GM19467 (cell line): ENCODE data around the gene STK32B.
"Not testable (repeated sequence)": the region's sequence is repeated elsewhere in the genome, so short reads cannot be mapped to it uniquely, and the experiment has no call there.

Experiments
- ATAC-seq: cut with Tn5 transposase; IDR thresholded peaks from one replicate; pipeline ENCODE4 v1.9.1; 2021; ENCODE audit warnings: mild to moderate bottlenecking, moderate library complexity; ENCODE audit not compliant: unreplicated experiment

STK32B gene

DNA sequence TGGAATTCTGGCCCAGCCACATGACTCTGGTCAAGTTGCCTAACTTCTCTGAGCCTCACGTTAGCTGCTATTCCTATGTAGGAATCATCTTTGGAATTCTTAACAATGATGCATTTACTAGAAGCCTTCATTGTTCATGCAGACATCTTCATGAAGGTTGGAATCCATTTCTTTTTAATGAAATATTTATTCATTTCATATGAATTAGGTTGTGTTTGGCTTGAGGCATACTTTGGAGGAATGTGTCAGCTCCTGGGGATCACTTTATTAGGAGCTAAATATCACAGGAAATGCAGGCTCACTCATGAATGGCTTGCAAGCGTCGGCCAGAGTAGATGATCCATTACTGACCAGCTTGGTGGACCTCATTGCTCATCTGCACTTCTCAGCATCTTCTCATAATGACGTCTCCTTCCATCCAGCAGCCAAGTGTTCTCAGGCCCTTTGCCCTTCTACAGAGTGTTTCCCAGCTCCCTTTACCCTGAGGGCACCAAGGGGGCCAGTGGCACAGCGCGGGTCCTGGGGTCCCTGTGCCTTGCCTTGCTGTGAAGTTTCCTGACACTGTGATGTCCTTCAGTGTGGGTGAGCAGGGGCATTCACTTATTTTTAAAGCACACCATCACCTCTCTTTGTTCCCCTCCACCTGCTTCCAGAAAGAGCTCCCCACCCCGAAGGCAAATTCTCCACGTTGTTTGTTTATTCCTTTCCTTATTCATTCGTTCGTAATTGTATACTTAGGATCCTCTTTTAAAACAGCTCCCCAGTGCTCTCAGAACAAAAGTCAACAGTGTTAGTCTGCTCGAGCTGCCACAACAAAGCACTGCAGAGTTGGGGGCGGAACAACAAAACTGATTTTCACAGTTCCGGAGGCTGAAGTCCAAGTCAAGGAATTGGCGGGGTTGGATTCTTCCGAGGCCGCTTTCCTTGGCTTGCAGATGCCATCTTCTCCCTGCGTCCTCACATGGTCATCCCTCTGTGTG lies 106.8 kb downstream of the STK32B start:
- ATAC-seq: no peak

DNA sequence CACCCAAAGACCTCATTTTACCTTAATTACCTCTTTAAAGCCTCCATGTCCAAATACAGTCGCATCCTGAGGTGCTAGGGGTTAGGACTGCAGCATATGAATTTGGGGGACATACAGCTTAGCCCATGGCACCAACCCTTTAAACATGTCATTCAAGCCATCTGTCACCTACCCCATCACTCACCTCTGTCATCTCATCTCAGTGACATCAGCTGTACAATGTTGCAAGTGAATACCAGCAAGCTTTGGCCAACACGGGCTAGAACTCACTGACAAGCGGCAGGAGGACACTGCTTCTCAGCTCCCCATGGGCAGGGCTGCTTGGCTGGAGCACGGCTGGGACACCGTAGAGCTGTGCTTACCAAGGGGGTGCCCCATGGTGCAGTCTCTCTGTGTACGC lies 107.5 kb downstream of the STK32B start:
- no peak for ATAC-seq

DNA sequence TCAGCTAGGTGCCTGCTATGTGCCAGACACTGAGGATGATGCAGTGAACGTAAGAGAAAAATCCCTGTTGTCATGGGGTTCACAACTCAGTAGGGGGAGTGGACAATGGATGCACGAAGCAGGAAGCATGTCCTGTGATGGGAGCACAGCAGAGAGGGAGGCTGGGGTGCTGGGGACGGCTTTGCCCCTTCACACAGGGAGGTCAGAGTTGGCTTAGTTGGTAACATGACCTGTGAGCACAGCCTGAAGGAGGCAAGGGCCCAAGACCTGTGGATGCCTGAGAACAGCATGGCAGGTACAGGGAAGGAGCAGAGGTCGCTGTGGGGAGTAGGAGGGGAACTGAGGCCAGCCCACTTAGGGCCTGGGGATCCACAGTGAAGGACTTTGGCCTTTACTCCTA lies 109.4 kb downstream of the STK32B start:
- no peak for ATAC-seq

DNA sequence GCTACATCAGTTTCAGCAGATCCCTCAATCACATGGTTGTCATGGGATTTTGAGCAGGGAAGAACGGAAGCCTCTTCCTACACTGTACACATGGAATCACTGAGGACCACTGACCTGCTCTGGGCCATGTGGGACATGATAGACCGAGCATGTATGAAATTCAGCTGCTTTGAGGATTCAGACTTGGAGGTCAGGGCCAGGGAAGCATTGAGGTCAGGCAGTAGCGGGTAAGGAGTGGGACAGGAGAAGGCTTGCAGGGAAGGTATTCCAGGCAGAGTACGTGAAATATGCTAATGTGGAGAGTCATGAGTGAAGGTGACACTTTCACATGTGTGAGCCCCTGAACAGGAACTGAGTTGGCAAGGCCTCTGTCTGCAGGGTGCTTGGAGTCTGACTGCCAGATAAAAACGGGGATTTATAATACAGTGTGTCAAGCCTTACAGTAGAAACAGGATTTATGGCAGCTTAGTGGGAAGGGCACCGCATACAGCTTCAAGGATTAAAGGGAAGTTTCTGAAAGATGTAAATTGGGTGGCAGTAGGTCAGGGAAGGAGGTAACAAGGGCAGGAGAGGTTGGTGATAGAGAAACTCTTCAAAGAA lies 111.7 kb downstream of the STK32B start:
- no peak for ATAC-seq

DNA sequence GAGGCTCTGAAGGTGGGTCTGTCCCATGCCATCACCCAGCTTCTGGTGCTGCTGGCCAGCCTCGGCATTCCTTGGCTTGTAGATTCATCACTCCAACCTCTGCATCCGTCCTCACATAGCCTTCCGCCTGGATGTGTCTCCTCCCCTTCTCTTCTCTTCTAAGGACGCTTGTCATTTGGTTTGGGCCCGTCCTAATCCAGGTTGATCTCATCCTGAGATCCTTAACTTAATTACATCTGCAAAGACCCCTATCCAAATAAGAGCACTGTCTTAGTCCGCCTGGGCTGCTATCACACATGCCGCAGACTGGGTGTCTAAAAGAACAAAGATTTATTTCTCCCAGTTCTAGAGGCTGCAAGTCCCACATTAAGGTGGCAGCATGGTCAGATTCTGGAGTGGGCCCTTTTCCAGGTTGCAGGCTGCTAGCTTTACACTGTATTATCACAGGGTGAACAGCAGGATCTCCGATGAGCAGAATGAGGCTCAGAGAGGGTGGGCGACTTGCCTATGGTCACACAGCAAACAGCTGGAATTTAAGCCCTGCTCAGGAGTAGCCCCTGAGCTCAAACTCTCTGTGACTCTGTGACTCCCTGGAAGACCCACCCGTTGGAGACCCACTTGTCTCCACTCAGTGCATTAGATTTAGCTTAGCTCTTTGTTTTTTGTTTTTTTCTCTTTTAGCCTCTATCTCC lies 113.1 kb downstream of the STK32B start:
- no peak for ATAC-seq

DNA sequence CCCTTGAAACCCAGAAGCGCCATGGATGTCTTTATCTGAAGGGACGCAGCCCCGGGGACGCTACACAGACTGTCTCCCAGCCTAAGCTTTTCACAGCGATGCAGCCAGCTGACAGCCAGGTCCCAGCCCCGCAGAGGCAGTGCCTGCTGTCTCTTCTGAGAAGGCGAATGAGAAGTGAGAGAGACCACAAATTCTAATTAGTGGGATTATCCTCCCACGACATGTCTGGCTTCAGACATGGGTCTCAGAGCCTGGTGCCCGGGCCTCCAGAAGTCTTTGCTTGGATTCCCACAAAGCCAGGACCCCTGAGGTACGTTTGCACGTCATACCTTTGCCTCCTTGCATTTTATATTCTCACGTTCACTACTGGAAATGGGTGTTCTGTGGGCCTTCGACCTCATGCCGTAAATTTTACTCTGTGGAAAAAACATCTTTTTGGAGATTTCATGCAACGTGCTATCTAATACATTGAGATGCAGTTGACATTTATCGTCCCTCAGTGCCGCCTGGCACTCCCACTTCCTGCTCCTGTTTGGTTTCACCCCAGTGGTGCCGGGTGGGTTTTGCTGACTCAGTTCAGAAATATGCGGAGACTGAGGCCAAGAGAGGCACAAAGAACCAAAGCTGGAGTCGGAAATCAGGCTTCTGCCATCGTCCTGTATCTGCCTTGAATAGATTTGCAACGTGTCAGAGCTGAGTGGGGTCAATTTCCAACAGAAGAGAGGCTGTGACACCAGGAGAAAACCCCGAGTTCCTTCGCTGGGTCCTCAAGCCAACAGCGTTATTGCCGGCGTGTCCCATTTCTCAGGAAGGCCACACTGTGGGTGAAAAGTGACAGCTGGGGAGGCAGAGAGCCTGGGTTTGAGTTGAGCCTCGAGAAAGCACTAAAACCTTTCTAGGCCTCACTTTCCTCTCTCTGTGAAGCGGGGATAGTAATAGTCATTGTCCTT lies 114.4 kb downstream of the STK32B start:
- ATAC-seq: no peak

DNA sequence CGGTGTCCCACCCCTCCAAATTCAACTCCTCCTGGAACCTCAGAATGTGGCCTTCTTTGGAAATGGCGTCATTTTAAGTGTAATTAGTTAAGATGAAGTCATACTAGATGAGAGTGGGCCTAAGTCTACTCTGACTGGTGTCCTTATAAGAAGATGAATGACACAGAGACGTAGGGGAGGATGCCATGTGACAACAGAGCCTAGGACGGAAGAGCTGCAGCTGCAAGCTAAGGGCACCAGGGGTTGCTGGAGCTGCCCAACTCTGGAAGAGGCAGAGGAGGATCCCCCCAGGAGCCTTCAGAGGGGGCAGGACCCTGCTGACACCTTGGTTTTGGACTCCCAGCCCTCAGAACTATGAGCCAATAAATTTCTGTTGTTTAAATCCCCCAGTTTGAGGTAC lies 115.1 kb downstream of the STK32B start:
- no peak for ATAC-seq

DNA sequence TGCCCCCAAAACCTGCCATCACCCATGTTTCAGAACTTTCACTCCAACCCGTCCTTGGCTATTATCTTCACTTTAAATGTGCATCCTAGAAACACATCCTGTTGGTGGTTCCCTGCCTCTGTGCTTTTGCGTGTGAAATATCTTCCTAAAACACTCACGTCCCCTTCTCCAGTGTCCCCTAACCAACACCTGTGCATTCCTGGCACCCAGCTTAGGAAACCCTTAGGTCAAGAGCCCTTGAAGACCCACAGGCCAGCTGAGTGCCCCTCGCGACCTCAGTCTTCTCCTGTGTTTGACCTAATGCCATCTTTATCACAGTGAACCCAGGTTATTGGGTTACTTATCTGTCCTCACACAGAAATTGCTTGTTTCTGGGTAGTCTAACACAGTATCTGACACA lies 117.6 kb downstream of the STK32B start:
- no peak for ATAC-seq

DNA sequence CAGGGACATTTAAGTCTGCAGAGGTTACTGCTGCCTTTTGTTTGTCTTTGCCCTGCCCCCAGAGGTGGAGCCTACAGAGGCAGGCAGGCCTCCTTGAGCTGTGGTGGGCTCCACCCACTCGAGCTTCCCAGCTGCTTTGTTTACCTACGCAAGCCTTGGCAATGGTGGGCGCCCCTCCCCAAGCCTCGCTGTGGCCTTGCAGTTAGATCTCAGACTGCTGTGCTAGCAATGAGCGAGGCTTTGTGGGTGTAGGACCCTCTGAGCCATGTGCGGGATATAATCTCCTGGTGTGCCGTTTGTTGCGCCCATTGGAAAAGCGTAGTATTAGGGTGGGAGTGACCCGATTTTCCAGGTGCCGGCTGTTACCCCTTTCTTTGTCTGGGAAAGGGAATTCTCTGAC lies 124.6 kb downstream of the STK32B start:
- not testable (repeated sequence) for ATAC-seq

DNA sequence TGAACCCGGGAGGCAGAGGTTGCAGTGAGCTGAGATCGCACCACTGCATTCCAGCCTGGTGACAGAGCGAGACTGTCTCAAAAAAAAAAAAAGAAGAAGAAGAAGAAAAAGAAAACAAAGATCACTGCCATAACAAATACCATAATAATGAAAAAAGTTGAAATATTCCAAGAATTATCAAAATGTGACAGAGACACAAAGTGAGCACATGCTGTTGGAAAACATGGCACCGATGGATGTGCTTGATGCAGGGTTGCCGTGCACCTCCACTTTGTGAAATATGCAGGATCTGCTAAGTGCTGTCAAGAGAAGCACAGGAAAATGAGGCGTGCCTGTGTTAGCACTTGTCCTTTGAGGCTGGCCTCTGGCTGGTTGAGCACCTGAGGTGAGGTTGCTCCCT lies 133.3 kb downstream of the STK32B start:
- ATAC-seq: no peak

DNA sequence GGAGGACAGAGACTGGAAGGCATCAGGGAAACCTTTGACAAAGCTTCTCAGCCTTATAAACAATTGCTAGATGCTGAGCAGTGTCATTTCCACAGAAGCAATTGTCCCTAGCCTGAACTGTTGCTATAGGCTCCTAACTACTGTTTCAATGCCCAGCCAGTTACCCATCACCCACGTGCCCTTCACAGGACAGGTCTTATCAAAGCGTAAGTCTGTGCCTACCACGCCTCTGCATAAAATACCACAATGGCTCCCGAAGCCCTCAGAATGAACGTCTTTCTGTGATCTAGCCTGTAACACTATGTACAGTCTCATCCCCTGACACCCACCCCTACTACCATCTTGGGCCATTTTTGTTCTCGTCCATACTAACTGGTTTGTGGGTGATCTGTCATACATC lies 134.3 kb downstream of the STK32B start:
- no peak for ATAC-seq

DNA sequence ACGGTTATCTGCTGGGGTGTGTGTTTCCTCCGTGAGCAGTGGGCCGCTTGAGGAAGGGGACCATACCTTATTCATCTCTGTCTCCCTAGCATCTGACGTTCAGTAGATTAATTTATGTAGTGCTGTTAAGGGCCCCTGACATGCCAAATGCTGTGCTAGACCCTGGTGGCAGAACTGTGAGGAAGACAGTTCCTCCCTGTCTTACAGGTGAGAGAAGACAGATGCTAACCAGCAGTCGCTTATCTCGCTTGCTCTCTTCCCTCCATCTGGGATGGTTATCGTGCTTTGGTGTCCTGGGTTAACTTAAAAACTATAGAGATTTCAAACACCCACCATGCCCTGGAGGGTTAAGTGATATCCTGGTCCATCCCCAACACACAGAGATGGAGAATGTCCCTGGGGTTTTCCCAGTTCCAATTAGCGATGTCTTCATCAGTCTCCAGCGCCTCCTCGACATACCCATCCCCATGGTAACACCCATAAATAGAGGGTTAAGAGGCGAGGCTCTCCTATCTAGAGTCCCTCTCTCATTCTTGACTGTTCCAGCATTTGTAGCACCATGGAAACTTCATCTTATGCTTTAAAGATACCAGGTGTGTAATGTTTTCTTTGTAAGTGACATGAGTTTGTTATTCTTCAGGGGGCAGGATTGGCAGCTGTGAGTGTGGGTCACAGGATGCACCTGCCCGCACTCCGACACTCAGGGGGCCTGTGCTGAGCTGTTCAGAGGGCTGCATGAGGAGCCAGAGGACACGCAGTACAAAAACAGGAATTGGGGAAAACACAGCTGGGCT lies 135.2 kb downstream of the STK32B start:
- no peak for ATAC-seq

DNA sequence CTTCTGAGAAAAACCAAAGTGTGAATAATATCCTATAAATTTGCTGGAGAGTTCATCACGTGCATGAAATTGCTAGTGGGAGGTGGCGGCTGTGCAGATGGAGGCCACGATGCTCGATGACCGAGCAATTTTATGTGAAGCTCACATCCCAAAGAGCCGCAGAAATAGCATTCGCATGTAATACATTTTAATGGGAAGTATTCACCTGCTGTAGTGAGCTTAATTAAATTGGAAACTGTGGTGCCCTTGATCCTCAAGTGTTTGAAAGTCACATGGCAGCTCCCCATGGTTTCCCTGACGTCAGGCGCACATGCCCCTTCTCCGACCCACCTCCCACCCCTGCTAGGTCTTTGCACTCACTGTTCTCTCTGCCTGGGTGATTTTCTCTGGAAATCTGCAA lies 136.8 kb downstream of the STK32B start:
- ATAC-seq: no peak

DNA sequence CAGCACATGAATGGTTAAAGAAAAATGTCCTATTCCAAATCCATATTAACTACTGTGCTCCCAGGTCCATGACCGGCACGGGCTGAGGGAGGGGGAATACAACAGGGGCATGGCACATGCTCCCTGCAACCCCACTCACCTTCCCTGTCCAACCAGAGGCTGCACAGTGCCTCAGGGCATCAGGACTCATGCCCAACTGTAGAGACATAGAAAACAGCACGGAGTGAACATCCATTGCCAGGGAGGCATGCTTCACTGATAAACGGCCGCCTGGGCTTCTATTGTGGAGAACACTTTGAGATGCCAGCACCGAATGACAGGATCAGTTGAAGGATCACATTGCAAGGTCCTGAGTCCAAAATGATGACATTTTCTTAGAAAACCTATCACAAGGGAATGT lies 140.6 kb downstream of the STK32B start:
- ATAC-seq: no peak

DNA sequence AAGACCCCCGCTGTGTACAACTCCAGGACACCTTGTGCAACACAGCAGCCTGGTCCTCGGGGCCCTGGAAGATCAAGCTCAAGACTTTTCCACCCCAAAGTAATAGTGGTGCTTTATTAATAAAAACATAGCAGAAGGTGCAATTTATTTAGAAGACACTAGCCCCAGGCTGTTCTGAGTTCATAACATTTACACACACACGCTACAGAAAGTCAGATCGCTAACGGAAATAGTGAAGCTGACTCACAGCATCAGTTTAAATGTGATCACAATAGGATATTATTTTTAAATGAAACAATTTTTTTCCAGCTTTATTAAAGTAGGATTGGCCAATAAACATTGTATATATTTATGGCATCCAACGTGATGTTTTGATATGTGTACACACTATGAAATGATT lies 141.0 kb downstream of the STK32B start:
- ATAC-seq: no peak

DNA sequence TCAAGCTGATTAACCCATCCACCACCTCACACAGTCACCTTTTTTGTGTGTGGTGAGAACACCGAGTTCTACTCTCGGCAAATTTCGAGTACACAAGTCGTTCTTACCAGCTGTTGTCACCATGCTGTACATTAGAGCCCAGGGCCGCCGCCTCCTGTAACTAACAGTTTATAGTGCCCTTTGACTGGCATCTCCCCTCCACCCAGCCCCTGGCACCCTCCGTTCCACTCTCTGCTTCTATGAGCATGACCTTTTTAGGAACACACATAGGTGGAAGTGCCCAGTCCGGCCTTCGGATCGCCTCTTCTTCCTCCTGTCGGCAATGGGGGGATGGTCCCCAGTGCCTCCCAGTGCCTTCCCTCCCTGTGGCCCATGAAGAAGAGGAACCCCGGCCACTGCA lies 141.4 kb downstream of the STK32B start:
- ATAC-seq: no peak

DNA sequence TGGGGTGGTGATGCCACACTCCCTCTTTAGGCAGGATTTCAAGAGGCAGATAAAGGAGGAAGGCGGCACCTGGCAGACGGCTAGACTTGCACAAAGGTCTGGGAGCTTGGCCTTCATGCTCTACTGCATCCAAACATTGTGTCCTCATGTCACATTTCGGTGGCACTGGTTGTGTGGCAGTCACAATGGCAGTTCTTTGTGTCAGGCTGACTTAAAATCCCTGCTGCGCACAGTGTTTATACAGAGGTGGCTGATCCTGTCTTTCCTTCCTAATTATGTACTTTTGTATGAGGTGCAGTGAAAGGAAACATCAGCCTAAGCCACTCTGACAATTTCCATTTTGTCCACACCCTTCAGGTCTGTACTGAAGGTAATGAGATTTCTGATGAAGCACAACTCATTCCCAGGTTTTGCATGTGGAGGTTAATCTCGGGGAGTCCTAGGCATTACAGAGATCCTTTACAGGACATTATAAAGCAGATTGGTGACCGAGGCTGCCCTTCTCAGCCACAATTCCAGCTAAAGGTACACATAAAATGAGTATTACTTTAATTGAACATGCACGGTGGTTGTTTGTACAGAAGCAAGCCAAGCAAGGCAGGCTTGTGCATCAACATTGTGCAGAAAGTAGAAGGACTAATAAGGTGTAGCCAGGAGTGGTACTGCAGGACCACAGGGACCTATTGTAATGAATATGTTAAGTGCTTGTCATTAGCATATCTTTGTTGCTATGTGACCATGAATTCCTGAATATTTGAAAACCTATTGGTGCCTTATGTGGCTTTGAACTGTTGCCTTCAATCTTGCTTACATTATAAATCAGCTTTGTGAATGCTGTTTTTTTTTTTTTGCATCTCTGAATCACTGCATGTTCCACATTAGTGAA lies 147.6 kb downstream of the STK32B start:
- no peak for ATAC-seq

DNA sequence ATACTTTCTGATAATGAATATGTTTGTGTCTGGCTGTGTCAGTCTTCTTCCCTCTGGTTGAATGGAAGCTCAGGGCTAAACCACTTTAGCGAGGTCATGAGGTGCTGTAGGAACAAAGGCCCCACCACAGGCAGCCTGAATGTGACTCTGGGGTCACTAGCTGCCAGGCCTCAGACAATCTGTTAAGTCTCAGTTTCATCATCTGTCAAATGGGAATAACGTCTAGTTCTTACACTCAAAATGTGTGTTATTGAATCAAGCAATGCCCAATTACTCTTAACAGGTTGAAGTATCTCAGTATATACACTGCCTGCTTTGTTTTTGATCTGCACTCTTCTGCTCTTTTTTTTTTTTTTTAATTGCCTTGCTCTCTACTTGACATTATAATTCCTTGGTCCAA lies 148.6 kb downstream of the STK32B start:
- ATAC-seq: no peak

DNA sequence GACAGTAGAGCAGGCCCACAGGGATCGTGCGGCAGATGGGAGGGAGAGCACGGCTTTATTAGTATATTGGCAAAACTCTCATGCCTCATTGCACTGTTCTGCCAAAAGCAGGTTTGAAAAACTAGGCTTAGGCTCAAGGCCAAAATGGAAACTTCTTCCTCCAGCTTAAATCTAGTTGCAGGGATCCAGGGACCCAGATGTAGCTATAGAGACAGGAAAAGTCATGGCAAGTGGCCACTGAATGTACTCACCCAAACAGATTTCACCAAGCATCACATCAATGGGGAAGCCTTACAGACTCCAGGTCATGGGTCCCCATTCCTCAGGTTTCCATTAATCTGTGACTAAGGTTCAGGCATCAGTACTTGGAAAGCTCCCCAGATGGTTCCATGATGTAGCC lies 149.2 kb downstream of the STK32B start:
- ATAC-seq: no peak
